ENCODE measurements around the gene HIVEP1.

HIVEP1 gene

GRCh38 chr6:12090714-12091113 lies 78.6 kb downstream of the HIVEP1 start:
- no peak for TF ChIP-seq CTCF (IDR thresholded peaks at IDR 0.05; ENCODE audit: low read depth, low read length, missing control alignments)
- no peak for DNase-seq (ENCODE audit: low read depth)
- H3K4me3 ChIP-seq (ENCODE audit: low read depth, low read length): no peak overlapping the region

GRCh38 chr6:12092762-12093161 lies 80.7 kb downstream of the HIVEP1 start:
- no peak for DNase-seq (ENCODE audit: low read depth)
- no peak for TF ChIP-seq CTCF (IDR thresholded peaks at IDR 0.05; ENCODE audit: low read depth, low read length, missing control alignments)
- no peak overlapping the region for H3K4me3 ChIP-seq (ENCODE audit: low read depth, low read length)

GRCh38 chr6:12094689-12095088 lies 82.6 kb downstream of the HIVEP1 start:
- no peak overlapping the region for H3K4me3 ChIP-seq (ENCODE audit: low read depth, low read length)
- no peak for TF ChIP-seq CTCF (IDR thresholded peaks at IDR 0.05; ENCODE audit: low read depth, low read length, missing control alignments)
- DNase-seq (ENCODE audit: low read depth): no peak

GRCh38 chr6:12096342-12096741 lies 84.2 kb downstream of the HIVEP1 start:
- no peak overlapping the region for H3K4me3 ChIP-seq (ENCODE audit: low read depth, low read length)
- DNase-seq (ENCODE audit: low read depth): no peak
- no peak for TF ChIP-seq CTCF (IDR thresholded peaks at IDR 0.05; ENCODE audit: low read depth, low read length, missing control alignments)

DNA sequence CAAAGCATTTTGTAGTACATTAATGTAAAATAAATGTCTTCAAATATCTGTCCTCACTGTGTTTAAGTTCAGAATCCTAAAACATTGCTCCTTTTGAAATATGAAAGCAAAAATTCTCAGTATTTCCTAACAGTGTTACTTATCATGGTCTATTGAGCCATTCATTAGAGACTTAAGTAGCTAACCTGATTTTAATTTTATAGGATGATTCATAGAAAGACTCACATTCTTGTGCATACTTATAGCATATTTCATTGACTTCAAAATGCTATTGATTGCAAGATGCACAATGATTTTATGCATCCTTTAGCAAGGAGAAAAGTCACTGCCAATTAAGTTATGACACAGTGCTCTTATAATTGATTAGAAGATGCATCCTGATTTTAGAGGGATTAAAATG lies 85.7 kb downstream of the HIVEP1 start:
- DNase-seq (ENCODE audit: low read depth): no peak
- no peak for TF ChIP-seq CTCF (IDR thresholded peaks at IDR 0.05; ENCODE audit: low read depth, low read length, missing control alignments)
- no peak overlapping the region for H3K4me3 ChIP-seq (ENCODE audit: low read depth, low read length)

- DNase-seq (ENCODE audit: low read depth): no peak
- no peak overlapping the region for H3K4me3 ChIP-seq (ENCODE audit: low read depth, low read length)
- TF ChIP-seq CTCF (IDR thresholded peaks at IDR 0.05; ENCODE audit: low read depth, low read length, missing control alignments): no peak
Measured at GRCh38 chr6:12099623-12100338, 87.7 kb downstream of the HIVEP1 start.

DNA sequence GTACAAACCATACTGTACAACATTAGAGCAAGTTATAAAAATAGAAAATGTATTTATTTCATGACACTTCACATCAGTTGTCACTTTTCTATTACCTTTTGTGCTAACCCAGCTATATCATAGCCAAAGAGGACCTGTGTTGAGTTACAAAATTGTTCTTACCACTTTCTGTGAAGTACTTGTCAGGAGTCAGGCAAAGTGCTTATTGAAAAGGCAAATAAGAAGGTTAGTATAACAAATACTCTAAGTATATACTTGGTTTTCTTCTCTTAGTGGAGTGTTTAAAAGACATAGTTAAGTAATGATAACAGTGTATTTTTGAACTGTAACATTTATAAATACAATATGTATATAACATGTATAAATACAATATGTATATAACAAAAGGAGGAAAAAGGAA lies 88.9 kb downstream of the HIVEP1 start:
- no peak for TF ChIP-seq CTCF (IDR thresholded peaks at IDR 0.05; ENCODE audit: low read depth, low read length, missing control alignments)
- no peak for DNase-seq (ENCODE audit: low read depth)
- no peak overlapping the region for H3K4me3 ChIP-seq (ENCODE audit: low read depth, low read length)
